Effector memory CD4-positive, alpha-beta T cell (primary cell): ENCODE results near the gene RAPGEF1.

Experiments used
- DNase-seq, 3 donors: peaks; one replicate each; pipeline ENCODE4 v3.0.0-alpha.2; 2020
- H3K27ac ChIP-seq: 2 replicates; pipeline ENCODE4 v1.7.0; 2013; ENCODE audit warnings: mild to moderate bottlenecking, low read length, moderate library complexity; ENCODE audit not compliant: insufficient read depth, poor library complexity, severe bottlenecking
- H3K27me3 ChIP-seq: replicated peaks from 2 replicates; pipeline ENCODE4 v1.7.0; 2013; ENCODE audit warnings: mild to moderate bottlenecking, low read length; ENCODE audit not compliant: insufficient read depth, control insufficient read depth, poor library complexity, severe bottlenecking
- H3K36me3 ChIP-seq: 2 replicates; pipeline ENCODE4 v1.7.0; 2013; ENCODE audit warnings: mild to moderate bottlenecking, low read length, moderate library complexity; ENCODE audit not compliant: control insufficient read depth, insufficient read depth
- H3K4me1 ChIP-seq: 2 replicates; pipeline ENCODE4 v1.7.0; 2013; ENCODE audit warnings: low read length, mild to moderate bottlenecking; ENCODE audit not compliant: control insufficient read depth, insufficient read depth, poor library complexity, severe bottlenecking
- H3K4me3 ChIP-seq: 2 replicates; pipeline ENCODE4 v1.7.0; 2013; ENCODE audit warnings: low read length, low read depth, mild to moderate bottlenecking; ENCODE audit not compliant: insufficient read depth, poor library complexity, severe bottlenecking
- H3K9me3 ChIP-seq: 2 replicates; pipeline ENCODE4 v1.7.0; 2013; ENCODE audit warnings: mild to moderate bottlenecking, low read length, moderate library complexity; ENCODE audit not compliant: control insufficient read depth

RAPGEF1 gene

GRCh38 chr9:131622523-131622922 is 117.4 kb downstream of the RAPGEF1 start:
- peaks cover 80% of the 10 kb centered on the region for H3K36me3 ChIP-seq
- DNase-seq, result no peak

DNA sequence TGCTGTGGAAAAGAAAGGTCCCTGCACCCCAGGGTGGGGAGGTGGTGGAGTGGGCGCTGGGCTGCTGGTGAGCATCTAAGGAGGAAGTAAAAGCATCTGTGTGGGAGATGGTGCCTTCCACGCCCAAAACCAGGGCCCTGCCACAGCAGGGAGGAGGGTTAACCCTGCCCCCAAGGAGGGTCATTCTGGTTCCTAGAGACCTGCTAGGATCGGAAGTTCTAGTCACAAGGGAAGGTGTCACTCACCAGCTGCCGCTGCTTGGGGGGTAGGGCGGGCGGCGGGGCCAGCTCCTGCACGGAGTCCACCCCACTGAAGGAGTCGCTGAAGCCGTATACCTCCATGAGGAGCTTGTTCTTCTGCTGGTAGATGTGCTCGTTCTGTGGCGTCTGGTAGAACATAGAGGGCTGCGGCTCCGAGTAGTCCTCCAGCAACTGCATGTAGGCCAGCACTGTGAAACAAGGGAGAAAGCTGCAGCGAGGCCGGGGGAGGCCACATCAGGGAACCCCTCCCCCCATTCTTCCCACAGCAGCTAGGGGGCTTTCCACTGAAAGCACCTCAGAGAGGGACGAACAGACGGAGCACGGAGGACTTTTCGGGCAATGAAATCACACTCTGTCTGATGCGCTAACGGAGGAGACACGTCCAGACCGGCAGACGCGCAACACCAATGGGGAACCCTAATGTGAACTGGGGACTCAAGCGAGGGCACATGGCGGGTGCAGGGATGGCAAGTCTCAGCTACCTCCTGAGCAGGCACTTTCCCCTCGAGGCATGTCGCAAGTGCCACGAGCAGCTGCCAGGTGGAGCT is 118.1 kb downstream of the RAPGEF1 start:
- Histone ChIP-seq H3K4me1 (peaks cover 3% of the 10 kb centered on the region), H3K36me3 (peaks cover 87% of the 10 kb centered on the region), H3K27ac (no peak overlapping the region), H3K9me3 (no peaks in the 10 kb centered on the region), H3K4me3 (no peak overlapping the region), H3K27me3 (no peaks in the 10 kb centered on the region)
- DNase-seq, result no peak

More at GRCh38 chr9:131622523-131622922, 117.4 kb downstream of the RAPGEF1 start:
- Histone ChIP-seq H3K4me1 (peaks cover 3% of the 10 kb centered on the region), H3K27me3 (no peaks in the 10 kb centered on the region), H3K4me3 (no peak overlapping the region), H3K27ac (no peak overlapping the region), H3K9me3 (no peaks in the 10 kb centered on the region)

DNA sequence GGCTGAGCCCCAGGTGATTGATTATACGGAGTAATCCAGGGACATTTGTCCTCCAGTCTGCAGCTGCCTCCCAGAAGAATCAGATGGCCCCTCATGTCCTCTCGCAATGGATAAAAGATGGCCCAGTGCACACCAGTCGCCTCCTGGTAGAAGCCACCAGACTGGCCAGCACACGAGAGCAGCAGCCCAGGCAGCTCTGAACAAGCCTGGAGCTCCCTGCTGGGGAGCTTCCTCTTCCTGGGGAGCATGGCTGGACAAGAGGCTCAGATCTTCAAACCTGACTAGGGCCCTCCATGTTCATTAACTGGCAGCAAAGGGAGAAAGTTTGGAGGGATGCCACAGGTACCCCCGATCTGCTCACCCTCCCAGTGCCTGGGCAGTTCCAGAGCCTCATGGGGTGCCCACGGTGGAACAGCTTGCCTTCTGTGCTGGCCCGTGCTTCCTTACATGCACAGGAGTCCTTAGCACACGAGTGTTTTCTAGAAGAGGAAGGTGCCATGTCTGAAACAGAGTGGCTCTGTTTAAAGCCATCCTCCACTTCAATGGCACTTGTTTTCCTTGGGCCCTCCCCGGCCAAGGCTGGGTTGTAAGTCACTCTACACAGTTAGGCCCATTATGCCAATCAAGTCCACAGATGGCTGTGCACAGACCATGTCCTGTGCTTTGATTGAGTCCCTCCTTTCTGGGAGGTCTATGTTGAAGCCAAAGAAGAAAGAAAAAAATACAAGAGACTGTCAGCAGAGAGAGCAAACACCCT is 118.9 kb downstream of the RAPGEF1 start:
- H3K27ac ChIP-seq, result no peak overlapping the region
- peaks cover 3% of the 10 kb centered on the region for H3K4me1 ChIP-seq
- no peak overlapping the region for H3K4me3 ChIP-seq
- H3K36me3 ChIP-seq, result peaks cover 93% of the 10 kb centered on the region
- no peaks in the 10 kb centered on the region for H3K27me3 ChIP-seq
- DNase-seq, result no peak
- H3K9me3 ChIP-seq, result no peaks in the 10 kb centered on the region

DNA sequence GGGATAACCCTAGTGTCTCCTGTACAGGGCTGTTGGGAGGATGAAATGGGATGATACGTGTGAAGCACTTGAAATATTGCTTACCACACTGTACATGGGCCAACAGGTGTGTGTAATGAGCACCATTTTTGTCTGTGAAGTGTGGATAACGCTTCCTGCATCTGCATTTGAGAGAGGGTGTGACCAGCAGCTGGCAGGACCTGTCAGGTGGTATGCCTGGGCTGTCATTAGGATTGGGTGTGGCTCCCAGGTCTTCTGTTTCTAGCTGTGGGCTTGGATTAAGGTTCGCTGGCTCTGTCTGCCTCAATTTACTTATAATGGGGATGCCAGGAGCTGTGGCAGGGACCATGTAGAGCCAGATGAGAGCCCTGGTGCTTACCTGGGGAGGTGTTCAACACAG is 120.2 kb downstream of the RAPGEF1 start:
- Histone ChIP-seq H3K9me3 (no peaks in the 10 kb centered on the region), H3K36me3 (peaks cover 90% of the 10 kb centered on the region), H3K27ac (no peak overlapping the region), H3K4me3 (no peak overlapping the region), H3K27me3 (no peaks in the 10 kb centered on the region), H3K4me1 (no peaks in the 10 kb centered on the region)
- no peak for DNase-seq

DNA sequence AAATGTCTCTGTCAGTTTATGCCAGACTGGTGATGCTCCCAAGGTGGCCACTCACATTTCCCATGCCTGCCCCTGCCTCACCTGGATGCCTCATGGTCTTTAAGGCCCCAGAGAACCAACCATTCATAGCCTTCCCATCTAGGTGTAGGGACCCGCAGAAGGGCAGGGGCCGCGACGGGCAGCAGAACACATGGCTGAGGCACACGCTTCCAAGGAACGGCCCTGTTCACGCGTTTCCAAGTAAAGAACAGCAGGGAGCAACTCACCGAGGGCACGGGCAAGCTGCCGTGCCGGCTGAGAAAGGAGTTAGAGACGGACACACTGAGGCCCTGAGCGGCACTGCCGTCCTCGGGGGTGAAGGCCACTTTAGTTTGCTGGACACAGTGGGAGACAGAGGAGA is 121.1 kb downstream of the RAPGEF1 start:
- Histone ChIP-seq H3K4me1 (no peaks in the 10 kb centered on the region), H3K27me3 (no peaks in the 10 kb centered on the region), H3K4me3 (no peak overlapping the region), H3K27ac (no peak overlapping the region), H3K36me3 (peaks cover 90% of the 10 kb centered on the region), H3K9me3 (no peaks in the 10 kb centered on the region)
- DNase-seq, result no peak

GRCh38 chr9:131618071-131618479 is 121.8 kb downstream of the RAPGEF1 start:
- Histone ChIP-seq H3K27ac (no peak overlapping the region), H3K27me3 (no peaks in the 10 kb centered on the region), H3K4me3 (no peak overlapping the region), H3K9me3 (no peaks in the 10 kb centered on the region), H3K4me1 (no peaks in the 10 kb centered on the region), H3K36me3 (peaks cover 84% of the 10 kb centered on the region)
- DNase-seq, result no peak

- no peak for DNase-seq
- Histone ChIP-seq H3K27me3 (no peaks in the 10 kb centered on the region), H3K4me3 (no peak overlapping the region), H3K9me3 (no peaks in the 10 kb centered on the region), H3K4me1 (no peaks in the 10 kb centered on the region), H3K36me3 (peaks cover 80% of the 10 kb centered on the region), H3K27ac (no peak overlapping the region)
Observed at GRCh38 chr9:131617611-131618010, 122.3 kb downstream of the RAPGEF1 start.

- Histone ChIP-seq H3K9me3 (no peaks in the 10 kb centered on the region), H3K27ac (no peak overlapping the region), H3K4me1 (no peaks in the 10 kb centered on the region), H3K36me3 (peaks cover 77% of the 10 kb centered on the region), H3K4me3 (no peak overlapping the region), H3K27me3 (no peaks in the 10 kb centered on the region)
- no peak for DNase-seq
Observed at GRCh38 chr9:131616983-131617604, 122.8 kb downstream of the RAPGEF1 start.

- H3K4me3 ChIP-seq, result no peak overlapping the region
- H3K4me1 ChIP-seq, result no peaks in the 10 kb centered on the region
- no peaks in the 10 kb centered on the region for H3K9me3 ChIP-seq
- no peak for DNase-seq
- peaks cover 64% of the 10 kb centered on the region for H3K36me3 ChIP-seq
- H3K27me3 ChIP-seq, result no peaks in the 10 kb centered on the region
- no peak overlapping the region for H3K27ac ChIP-seq
Observed at GRCh38 chr9:131614340-131614915, 125.4 kb downstream of the RAPGEF1 start.
